ENCODE results near the gene PFKFB3.
"Not testable (repeated sequence)": the region's sequence is repeated elsewhere in the genome, so short reads cannot be mapped to it uniquely, and the experiment has no call there.

PFKFB3 gene
- 118 to 162 reads per million in 2 donors for total RNA-seq

- peak; percentile 87 for DNase-seq
Measured at GRCh38 chr10:6202684-6203330, at the start of gene PFKFB3. Gene PFKFB3 (plus strand): TSS chr10:6202932. CDS start chr10:6203261, 329 bp downstream.

- no peak for DNase-seq
Measured at GRCh38 chr10:6153845-6154244, 48.9 kb upstream of the PFKFB3 start.

GRCh38 chr10:6154566-6154965 is 48.2 kb upstream of the PFKFB3 start:
- no peak for DNase-seq

- DNase-seq = no peak
Measured at GRCh38 chr10:6158276-6158675, 44.5 kb upstream of the PFKFB3 start.

- DNase-seq = no peak
Measured at GRCh38 chr10:6161921-6162320, 40.8 kb upstream of the PFKFB3 start.

- DNase-seq = no peak
Measured at GRCh38 chr10:6162589-6163356, 40.0 kb upstream of the PFKFB3 start.

GRCh38 chr10:6163364-6164270 is 39.1 kb upstream of the PFKFB3 start:
- DNase-seq = peak; percentile 95

- no peak for DNase-seq
Measured at GRCh38 chr10:6164271-6165095, 38.2 kb upstream of the PFKFB3 start.

- no peak for DNase-seq
Measured at GRCh38 chr10:6165221-6165725, 37.5 kb upstream of the PFKFB3 start.

- not testable (repeated sequence) for DNase-seq
Measured at GRCh38 chr10:6165933-6166332, 36.8 kb upstream of the PFKFB3 start.

- DNase-seq = no peak
Measured at GRCh38 chr10:6167456-6167855, 35.3 kb upstream of the PFKFB3 start.

- DNase-seq = no peak
Measured at GRCh38 chr10:6168084-6168483, 34.6 kb upstream of the PFKFB3 start.

- no peak for DNase-seq
Measured at GRCh38 chr10:6170638-6171037, 32.1 kb upstream of the PFKFB3 start.

- no peak for DNase-seq
Measured at GRCh38 chr10:6171881-6172695, 30.6 kb upstream of the PFKFB3 start.

- no peak for DNase-seq
Measured at GRCh38 chr10:6173203-6173602, 29.5 kb upstream of the PFKFB3 start.

GRCh38 chr10:6174201-6174874 is 28.4 kb upstream of the PFKFB3 start:
- no peak for DNase-seq

GRCh38 chr10:6175329-6176055 is 27.2 kb upstream of the PFKFB3 start:
- DNase-seq = no peak

- DNase-seq = no peak
Measured at GRCh38 chr10:6176691-6177231, 26.0 kb upstream of the PFKFB3 start.

- DNase-seq = no peak
Measured at GRCh38 chr10:6177880-6178281, 24.9 kb upstream of the PFKFB3 start.

GRCh38 chr10:6178581-6178980 is 24.2 kb upstream of the PFKFB3 start:
- DNase-seq = no peak
